Measurements from ENCODE around the gene CFAP46.

Gene CFAP46

DNA sequence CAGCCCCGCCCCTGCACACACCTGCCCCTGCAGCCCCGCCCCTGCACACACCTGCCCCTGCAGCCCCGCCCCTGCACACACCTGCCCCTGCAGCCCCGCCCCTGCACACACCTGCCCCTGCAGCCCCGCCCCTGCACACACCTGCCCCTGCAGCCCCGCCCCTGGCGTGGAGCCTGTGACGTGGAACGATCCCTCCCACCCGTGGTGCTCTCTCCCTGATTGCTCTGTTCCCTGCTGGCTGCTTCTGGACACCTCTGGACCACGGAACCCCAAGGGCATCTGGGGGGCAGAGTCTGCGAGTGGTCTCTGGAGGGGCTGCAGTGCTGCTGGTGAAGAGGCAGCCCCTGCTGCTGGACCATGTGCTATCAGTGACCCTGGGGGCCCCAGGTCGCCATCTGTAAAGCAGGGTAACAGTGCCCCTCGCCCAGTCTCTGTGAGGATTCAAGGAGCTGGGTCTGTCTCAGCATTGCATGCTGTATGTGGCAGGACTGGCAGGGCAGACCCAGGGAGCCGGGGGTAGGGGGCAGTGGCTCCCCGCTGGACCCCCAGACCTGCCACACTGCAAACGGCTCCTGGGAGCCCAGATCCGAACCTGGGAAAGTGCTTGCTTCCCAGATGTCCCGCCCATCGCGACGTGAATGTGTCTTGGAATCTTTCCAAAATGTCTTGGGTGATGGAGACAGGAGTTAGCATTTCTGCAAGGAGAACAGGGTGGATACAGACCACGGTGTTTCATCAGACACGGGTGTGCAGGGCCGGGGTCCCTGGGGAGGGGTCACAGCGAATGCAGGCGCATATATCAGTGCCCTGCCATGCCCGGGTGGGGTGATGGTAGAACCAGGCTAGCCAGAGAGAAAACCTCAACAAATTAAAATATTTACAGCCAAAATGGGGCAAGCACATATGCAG, 128.6 kb downstream of the CFAP46 start:
- H3K4me1 ChIP-seq (ENCODE audit: control insufficient read depth, insufficient read depth, low read depth, low read length), result peaks cover 4% of the 10 kb centered on the region
- H3K14ac ChIP-seq (ENCODE audit: low read length in 2 of 2), result no peak overlapping the region
- 84% methylated on average over 24 of the region's 28 CpGs for WGBS
- H3K27me3 ChIP-seq (ENCODE audit: control insufficient read depth in 1 of 2, insufficient read depth in 1 of 2, low read length in 2 of 2), result peaks cover 4 to 58% of the 10 kb centered on the region in 2 experiments
- peak overlapping the region in 1 of 2 experiments; percentile 26 for H3K4me3 ChIP-seq (ENCODE audit: insufficient read depth in 1 of 2, low read depth in 1 of 2, low read length in 2 of 2)
- no peak overlapping the region for H3K4me2 ChIP-seq (ENCODE audit: low read length, poor library complexity, severe bottlenecking)
- H3K4ac ChIP-seq (ENCODE audit: low read depth in 1 of 2, low read length in 2 of 2), result no peak overlapping the region
- no peaks in the 10 kb centered on the region for H3K9me3 ChIP-seq (ENCODE audit: control insufficient read depth, low read length)
- no peak overlapping the region for H2AK5ac ChIP-seq (ENCODE audit: low read length, severe bottlenecking)
- no peak overlapping the region for H3K23ac ChIP-seq (ENCODE audit: low read length in 2 of 2)
- no peak overlapping the region for H2AFZ ChIP-seq (ENCODE audit: low read depth, low read length)
- no peak overlapping the region for H3K18ac ChIP-seq (ENCODE audit: low read depth in 1 of 2, low read length in 2 of 2)
- no peak for DNase-seq
- no peak overlapping the region for H4K91ac ChIP-seq (ENCODE audit: low read length)
- no peak overlapping the region for H2BK5ac ChIP-seq (ENCODE audit: low read depth, low read length, poor library complexity, severe bottlenecking)
- H2BK12ac ChIP-seq (ENCODE audit: low read length in 2 of 2), result no peak overlapping the region
- H2BK15ac ChIP-seq (ENCODE audit: low read depth, poor library complexity, severe bottlenecking), result no peak overlapping the region
- no peak overlapping the region for H3K27ac ChIP-seq (ENCODE audit: low read length, poor library complexity, severe bottlenecking)
- H2BK120ac ChIP-seq (ENCODE audit: low read depth, low read length), result no peak overlapping the region
- no peak overlapping the region for H4K8ac ChIP-seq (ENCODE audit: low read length)
- no peaks in the 10 kb centered on the region for H3K79me1 ChIP-seq (replicated peaks; ENCODE audit: low read length, poor library complexity, severe bottlenecking)
- no peak overlapping the region for H3K9ac ChIP-seq (ENCODE audit: low read length)
- H3K36me3 ChIP-seq (ENCODE audit: control insufficient read depth in 1 of 2, insufficient read depth in 2 of 2, low read depth in 1 of 2, low read length in 2 of 2), result no peaks in the 10 kb centered on the region

- Histone ChIP-seq H3K27ac (ENCODE audit: low read length, poor library complexity, severe bottlenecking) (no peak overlapping the region), H3K4me2 (ENCODE audit: low read length, poor library complexity, severe bottlenecking) (no peak overlapping the region), H3K36me3 (ENCODE audit: control insufficient read depth in 1 of 2, insufficient read depth in 2 of 2, low read depth in 1 of 2, low read length in 2 of 2) (no peaks in the 10 kb centered on the region), H3K14ac (ENCODE audit: low read length in 2 of 2) (no peak overlapping the region), H4K8ac (ENCODE audit: low read length) (no peak overlapping the region), H3K9me3 (ENCODE audit: control insufficient read depth, low read length) (no peaks in the 10 kb centered on the region), H3K4ac (ENCODE audit: low read depth in 1 of 2, low read length in 2 of 2) (no peak overlapping the region), H3K9ac (ENCODE audit: low read length) (no peak overlapping the region), H3K23ac (ENCODE audit: low read length in 2 of 2) (no peak overlapping the region), H2AK5ac (ENCODE audit: low read length, severe bottlenecking) (no peak overlapping the region), H3K27me3 (ENCODE audit: control insufficient read depth in 1 of 2, insufficient read depth in 1 of 2, low read length in 2 of 2) (peaks cover 4 to 61% of the 10 kb centered on the region in 2 experiments), H3K4me1 (ENCODE audit: control insufficient read depth, insufficient read depth, low read depth, low read length) (peaks cover 4% of the 10 kb centered on the region), H3K79me1 (replicated peaks; ENCODE audit: low read length, poor library complexity, severe bottlenecking) (no peaks in the 10 kb centered on the region), H2BK12ac (ENCODE audit: low read length in 2 of 2) (no peak overlapping the region), H3K18ac (ENCODE audit: low read depth in 1 of 2, low read length in 2 of 2) (no peak overlapping the region), H3K4me3 (ENCODE audit: insufficient read depth in 1 of 2, low read depth in 1 of 2, low read length in 2 of 2) (no peak overlapping the region), H4K91ac (ENCODE audit: low read length) (no peak overlapping the region), H2BK5ac (ENCODE audit: low read depth, low read length, poor library complexity, severe bottlenecking) (no peak overlapping the region), H2BK15ac (ENCODE audit: low read depth, poor library complexity, severe bottlenecking) (no peak overlapping the region), H2BK120ac (ENCODE audit: low read depth, low read length) (no peak overlapping the region), H2AFZ (ENCODE audit: low read depth, low read length) (no peak overlapping the region)
- no peak for DNase-seq
- WGBS, result 90% methylated on average over 10 of the region's 10 CpGs
Observed at GRCh38 chr10:132813001-132813401, 129.4 kb downstream of the CFAP46 start.

DNA sequence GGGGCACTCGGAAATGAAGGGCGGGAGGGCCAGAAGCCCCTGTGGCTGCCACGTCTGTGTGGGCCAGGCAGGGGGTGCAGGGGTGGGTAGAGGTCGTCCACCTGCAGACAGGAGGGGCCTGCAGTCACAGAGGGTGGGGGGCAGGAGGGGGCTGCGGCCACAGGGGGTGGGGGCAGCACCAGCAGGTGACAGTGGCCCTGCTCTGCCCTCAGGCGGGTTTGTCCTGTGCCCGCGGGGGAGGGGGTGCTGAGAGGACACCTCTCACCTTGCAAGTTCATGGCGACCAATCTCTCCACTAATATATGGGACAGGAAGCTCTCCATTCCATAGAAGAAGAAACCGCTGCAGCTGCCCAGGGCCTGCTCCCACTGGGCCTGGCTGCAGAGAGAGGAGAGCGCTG, 129.8 kb downstream of the CFAP46 start:
- no peak overlapping the region for H2BK15ac ChIP-seq (ENCODE audit: low read depth, poor library complexity, severe bottlenecking)
- H2BK12ac ChIP-seq (ENCODE audit: low read length in 2 of 2), result no peak overlapping the region
- H3K27me3 ChIP-seq (ENCODE audit: control insufficient read depth in 1 of 2, insufficient read depth in 1 of 2, low read length in 2 of 2), result peaks cover 2 to 58% of the 10 kb centered on the region in 2 experiments
- no peak overlapping the region for H3K9ac ChIP-seq (ENCODE audit: low read length)
- H2AFZ ChIP-seq (ENCODE audit: low read depth, low read length), result no peak overlapping the region
- H3K79me1 ChIP-seq (replicated peaks; ENCODE audit: low read length, poor library complexity, severe bottlenecking), result no peaks in the 10 kb centered on the region
- H3K4me1 ChIP-seq (ENCODE audit: control insufficient read depth, insufficient read depth, low read depth, low read length), result peaks cover 2% of the 10 kb centered on the region
- WGBS, result 81% methylated on average over 10 of the region's 11 CpGs
- DNase-seq, result no peak
- no peak overlapping the region for H3K14ac ChIP-seq (ENCODE audit: low read length in 2 of 2)
- no peaks in the 10 kb centered on the region for H3K36me3 ChIP-seq (ENCODE audit: control insufficient read depth in 1 of 2, insufficient read depth in 2 of 2, low read depth in 1 of 2, low read length in 2 of 2)
- no peak overlapping the region for H3K18ac ChIP-seq (ENCODE audit: low read depth in 1 of 2, low read length in 2 of 2)
- H2AK5ac ChIP-seq (ENCODE audit: low read length, severe bottlenecking), result no peak overlapping the region
- H3K9me3 ChIP-seq (ENCODE audit: control insufficient read depth, low read length), result no peaks in the 10 kb centered on the region
- H2BK5ac ChIP-seq (ENCODE audit: low read depth, low read length, poor library complexity, severe bottlenecking), result no peak overlapping the region
- no peak overlapping the region for H4K91ac ChIP-seq (ENCODE audit: low read length)
- H3K27ac ChIP-seq (ENCODE audit: low read length, poor library complexity, severe bottlenecking), result no peak overlapping the region
- H3K4me3 ChIP-seq (ENCODE audit: insufficient read depth in 1 of 2, low read depth in 1 of 2, low read length in 2 of 2), result no peak overlapping the region
- H4K8ac ChIP-seq (ENCODE audit: low read length), result no peak overlapping the region
- no peak overlapping the region for H2BK120ac ChIP-seq (ENCODE audit: low read depth, low read length)
- H3K4ac ChIP-seq (ENCODE audit: low read depth in 1 of 2, low read length in 2 of 2), result no peak overlapping the region
- H3K4me2 ChIP-seq (ENCODE audit: low read length, poor library complexity, severe bottlenecking), result no peak overlapping the region
- no peak overlapping the region for H3K23ac ChIP-seq (ENCODE audit: low read length in 2 of 2)

GRCh38 chr10:132811891-132812481, 130.4 kb downstream of the CFAP46 start:
- no peak overlapping the region for H2AK5ac ChIP-seq (ENCODE audit: low read length, severe bottlenecking)
- H3K23ac ChIP-seq (ENCODE audit: low read length in 2 of 2), result no peak overlapping the region
- H4K8ac ChIP-seq (ENCODE audit: low read length), result no peak overlapping the region
- WGBS, result 89% methylated on average over 26 of the region's 26 CpGs
- no peak overlapping the region for H3K27ac ChIP-seq (ENCODE audit: low read length, poor library complexity, severe bottlenecking)
- H3K4me1 ChIP-seq (ENCODE audit: control insufficient read depth, insufficient read depth, low read depth, low read length), result peaks cover 2% of the 10 kb centered on the region
- H2AFZ ChIP-seq (ENCODE audit: low read depth, low read length), result no peak overlapping the region
- H3K4me3 ChIP-seq (ENCODE audit: insufficient read depth in 1 of 2, low read depth in 1 of 2, low read length in 2 of 2), result no peak overlapping the region
- no peak for DNase-seq
- H3K14ac ChIP-seq (ENCODE audit: low read length in 2 of 2), result no peak overlapping the region
- no peak overlapping the region for H3K4me2 ChIP-seq (ENCODE audit: low read length, poor library complexity, severe bottlenecking)
- no peaks in the 10 kb centered on the region for H3K9me3 ChIP-seq (ENCODE audit: control insufficient read depth, low read length)
- no peak overlapping the region for H3K18ac ChIP-seq (ENCODE audit: low read depth in 1 of 2, low read length in 2 of 2)
- no peak overlapping the region for H2BK120ac ChIP-seq (ENCODE audit: low read depth, low read length)
- no peaks in the 10 kb centered on the region for H3K79me1 ChIP-seq (replicated peaks; ENCODE audit: low read length, poor library complexity, severe bottlenecking)
- H3K27me3 ChIP-seq (ENCODE audit: control insufficient read depth in 1 of 2, insufficient read depth in 1 of 2, low read length in 2 of 2), result peaks cover 0 to 61% of the 10 kb centered on the region in 2 experiments
- H4K91ac ChIP-seq (ENCODE audit: low read length), result no peak overlapping the region
- H2BK15ac ChIP-seq (ENCODE audit: low read depth, poor library complexity, severe bottlenecking), result no peak overlapping the region
- H3K9ac ChIP-seq (ENCODE audit: low read length), result no peak overlapping the region
- no peak overlapping the region for H3K4ac ChIP-seq (ENCODE audit: low read depth in 1 of 2, low read length in 2 of 2)
- H2BK5ac ChIP-seq (ENCODE audit: low read depth, low read length, poor library complexity, severe bottlenecking), result no peak overlapping the region
- no peaks in the 10 kb centered on the region for H3K36me3 ChIP-seq (ENCODE audit: control insufficient read depth in 1 of 2, insufficient read depth in 2 of 2, low read depth in 1 of 2, low read length in 2 of 2)
- H2BK12ac ChIP-seq (ENCODE audit: low read length in 2 of 2), result no peak overlapping the region

Data from mesenchymal stem cell (in vitro differentiated cells and primary cell).